Measurements from ENCODE around the gene FLT3. TPM values are rescaled to one million over a fixed set of nuclear protein-coding genes. Genes with fewer than 3 reads are reported as not detected.

FLT3 gene
- total and polyA plus RNA-seq, 2 experiments from 2014 or later: 0.10 to 0.29 TPM

DNA sequence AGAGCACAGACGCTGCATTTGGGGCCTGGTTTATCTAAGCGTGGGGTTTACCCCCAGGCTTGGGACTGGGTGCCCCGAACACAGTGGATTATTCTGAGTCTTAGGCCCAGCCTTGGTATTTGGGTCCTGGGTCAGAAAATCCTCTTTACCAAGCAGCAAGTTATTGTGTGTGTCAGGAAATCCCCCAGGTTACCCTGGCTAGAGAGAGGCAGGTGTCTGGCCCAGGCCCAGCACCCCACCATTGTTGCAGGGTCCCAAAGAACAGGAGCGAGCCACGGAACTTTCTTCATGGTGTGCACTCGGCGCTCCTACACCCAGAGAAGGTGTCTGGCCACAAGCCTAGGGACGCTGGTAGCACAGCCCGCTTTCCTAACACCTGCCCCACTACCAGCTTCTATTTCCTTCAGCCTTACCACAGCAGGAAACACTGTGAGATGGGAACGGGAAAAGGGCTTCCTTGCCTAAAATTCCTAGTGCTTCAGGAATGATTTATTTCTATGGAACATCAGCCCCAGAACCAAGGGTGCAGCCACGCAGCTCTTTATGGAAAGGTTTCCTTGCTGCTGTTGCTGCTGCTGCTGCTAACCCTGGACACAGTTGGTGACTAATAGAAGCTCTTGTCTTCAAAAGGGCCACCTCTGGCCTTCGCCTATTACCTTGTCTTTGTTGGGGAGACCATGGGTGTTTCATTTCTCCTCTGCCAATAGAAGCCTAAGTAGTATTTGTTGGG is 123.8 kb downstream of the FLT3 start:
- no peaks in the 10 kb centered on the region for H4K20me1 ChIP-seq (ENCODE audit: insufficient read depth, poor library complexity, severe bottlenecking)
- H3K36me3 ChIP-seq (replicated peaks; ENCODE audit: insufficient read depth, low read depth): no peaks in the 10 kb centered on the region
- H3K9me3 ChIP-seq (ENCODE audit: low read depth): no peaks in the 10 kb centered on the region
- peak overlapping the region; percentile 16 for H2AFZ ChIP-seq
- H3K4me2 ChIP-seq: peak overlapping the region; percentile 75
- no peaks in the 10 kb centered on the region for H3K4me1 ChIP-seq (ENCODE audit: insufficient read depth)
- no peaks in the 10 kb centered on the region for H3K9me2 ChIP-seq (replicated peaks; ENCODE audit: insufficient read depth)
- WGBS (ENCODE audit: low lambda C conversion rate, missing lambda C conversion rate): 28% methylated on average over 12 of the region's 12 CpGs
- TF ChIP-seq EZH2 (IDR thresholded peaks at IDR 0.05; ENCODE audit: borderline replicate concordance): no peak
- peak; percentile 20 for TF ChIP-seq EZH2phosphoT487 (IDR thresholded peaks at IDR 0.05; ENCODE audit: low read depth, severe bottlenecking, unreplicated experiment)
- no peak for TF ChIP-seq CTCF (IDR thresholded peaks at IDR 0.05; ENCODE audit: poor library complexity)
- H3K79me2 ChIP-seq: peaks cover 11% of the 10 kb centered on the region
- H3K27ac ChIP-seq: peak overlapping the region; percentile 90
- H3K4me3 ChIP-seq: no peak overlapping the region
- H3K27me3 ChIP-seq: peaks cover 97% of the 10 kb centered on the region
- DNase-seq (ENCODE audit: low spot score): no peak

DNA sequence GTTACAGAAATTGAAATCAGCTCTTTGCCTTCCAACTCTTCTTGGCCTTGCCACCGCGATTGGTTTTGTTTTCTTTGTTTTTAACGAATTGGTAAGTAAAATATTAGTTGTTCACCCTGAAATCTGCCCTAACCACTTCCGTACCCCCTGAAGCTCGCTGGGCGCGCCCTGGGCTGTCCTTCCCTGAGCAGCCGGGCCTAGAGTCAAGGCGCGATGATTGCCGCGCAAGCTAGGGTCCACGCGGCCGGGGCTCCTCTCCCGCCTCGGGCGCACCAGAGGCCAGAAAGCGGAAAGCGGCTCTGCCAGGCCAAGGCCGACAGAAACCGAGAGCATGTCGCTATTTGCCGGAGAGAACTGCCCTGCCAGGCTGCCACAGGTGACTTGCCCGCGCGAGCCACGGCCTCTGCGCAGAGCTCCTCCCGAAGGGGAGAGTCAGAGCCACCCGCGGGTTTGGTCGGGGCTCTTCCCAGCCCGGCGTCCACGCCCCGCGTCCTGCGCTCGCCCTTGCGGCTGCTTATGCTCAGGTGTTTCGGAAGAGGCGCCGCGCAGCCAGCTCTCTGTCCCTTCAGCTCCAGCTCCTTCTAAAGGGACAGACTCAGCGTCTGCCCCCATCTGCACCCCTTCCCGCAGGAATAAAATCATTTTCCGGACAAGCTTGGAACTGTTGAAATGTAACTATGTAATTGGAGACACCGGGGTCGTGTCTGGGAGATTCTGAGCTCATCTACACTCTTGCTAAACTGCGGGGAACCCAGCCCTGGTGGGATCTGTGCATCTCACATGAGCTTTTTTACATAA is 124.6 kb downstream of the FLT3 start:
- Histone ChIP-seq H2AFZ (peak overlapping the region; percentile 16), H3K4me2 (peak overlapping the region; percentile 75)

DNA sequence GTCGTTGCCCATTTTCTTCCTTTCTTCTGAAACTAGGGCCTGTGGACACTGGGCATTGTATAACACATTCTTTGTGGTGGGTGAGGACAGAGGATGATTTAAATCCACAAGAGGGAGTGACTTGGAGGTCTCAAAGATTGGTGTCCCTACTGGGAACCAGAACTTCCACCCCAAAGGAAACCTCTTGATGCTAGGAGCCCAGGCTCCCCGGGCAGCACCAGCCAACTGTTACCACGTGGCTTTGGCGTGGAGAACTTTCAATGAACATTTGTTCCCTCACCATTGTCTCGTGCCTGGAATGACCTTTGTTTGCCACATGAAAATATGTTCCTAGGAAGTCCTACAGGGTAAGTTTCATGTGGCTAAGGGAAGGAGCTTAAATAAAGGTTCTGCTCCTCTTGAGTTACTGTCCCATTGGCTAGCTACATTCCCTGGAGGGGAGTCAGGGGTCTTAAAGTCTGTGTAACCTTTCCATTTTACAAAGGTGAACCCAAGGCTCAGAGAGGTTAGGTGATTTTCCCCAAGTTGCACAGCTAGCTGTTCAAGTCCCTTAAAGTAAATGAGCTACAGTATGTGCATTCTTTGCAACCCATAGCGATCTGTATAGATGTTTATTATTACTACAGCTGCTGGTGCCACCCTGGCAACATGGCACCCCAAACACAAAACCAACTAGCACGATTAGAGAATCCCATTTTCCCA is 126.3 kb downstream of the FLT3 start:
- H2AFZ ChIP-seq: no peak overlapping the region
- H3K9me3 ChIP-seq (ENCODE audit: low read depth): no peaks in the 10 kb centered on the region
- no peaks in the 10 kb centered on the region for H4K20me1 ChIP-seq (ENCODE audit: insufficient read depth, poor library complexity, severe bottlenecking)
- peaks cover 18% of the 10 kb centered on the region for H3K79me2 ChIP-seq
- no peaks in the 10 kb centered on the region for H3K36me3 ChIP-seq (replicated peaks; ENCODE audit: insufficient read depth, low read depth)
- WGBS (ENCODE audit: low lambda C conversion rate, missing lambda C conversion rate): 50% methylated on average over 7 of the region's 7 CpGs
- H3K4me3 ChIP-seq: no peak overlapping the region
- DNase-seq (ENCODE audit: low spot score): no peak
- H3K27me3 ChIP-seq: peaks cover 97% of the 10 kb centered on the region
- no peak overlapping the region for H3K27ac ChIP-seq
- peaks cover 7% of the 10 kb centered on the region for H3K4me1 ChIP-seq (ENCODE audit: insufficient read depth)
- no peak overlapping the region for H3K4me2 ChIP-seq
- H3K9me2 ChIP-seq (replicated peaks; ENCODE audit: insufficient read depth): no peaks in the 10 kb centered on the region
- TF ChIP-seq CTCF (IDR thresholded peaks at IDR 0.05; ENCODE audit: poor library complexity) (no peak), EZH2phosphoT487 (IDR thresholded peaks at IDR 0.05; ENCODE audit: low read depth, severe bottlenecking, unreplicated experiment) (no peak), EZH2 (IDR thresholded peaks at IDR 0.05; ENCODE audit: borderline replicate concordance) (no peak)

More for the DNA sequence above, 124.6 kb downstream of the FLT3 start:
- H4K20me1 ChIP-seq (ENCODE audit: insufficient read depth, poor library complexity, severe bottlenecking): no peaks in the 10 kb centered on the region
- no peaks in the 10 kb centered on the region for H3K4me1 ChIP-seq (ENCODE audit: insufficient read depth)
- DNase-seq (ENCODE audit: low spot score): no peak
- WGBS (ENCODE audit: low lambda C conversion rate, missing lambda C conversion rate): 11% methylated on average over 46 of the region's 51 CpGs
- peak overlapping the region; percentile 90 for H3K27ac ChIP-seq
- H3K4me3 ChIP-seq: no peak overlapping the region
- H3K36me3 ChIP-seq (replicated peaks; ENCODE audit: insufficient read depth, low read depth): no peaks in the 10 kb centered on the region
- TF ChIP-seq EZH2phosphoT487 (IDR thresholded peaks at IDR 0.05; ENCODE audit: low read depth, severe bottlenecking, unreplicated experiment) (no peak), EZH2 (IDR thresholded peaks at IDR 0.05; ENCODE audit: borderline replicate concordance) (peak; percentile 99)
- H3K79me2 ChIP-seq: peaks cover 11% of the 10 kb centered on the region
- H3K27me3 ChIP-seq: peaks cover 97% of the 10 kb centered on the region
- no peaks in the 10 kb centered on the region for H3K9me3 ChIP-seq (ENCODE audit: low read depth)
- no peaks in the 10 kb centered on the region for H3K9me2 ChIP-seq (replicated peaks; ENCODE audit: insufficient read depth)

Data from hepatocyte (in vitro differentiated cells).